A549 (cell line): Measurements from ENCODE around the gene JAKMIP2.

Experiments
- MAX ChIP-seq: IDR thresholded peaks from 2 replicates; pipeline ENCODE4 v1.6.1; 2012
- MAZ ChIP-seq: fragments of 150-350 bp; IDR thresholded peaks from 2 replicates; pipeline ENCODE4 v1.6.1; 2014; ENCODE audit warnings: antibody characterized with exemption, low read depth, low read length, borderline replicate concordance
- PBX3 ChIP-seq: IDR thresholded peaks from 2 replicates; pipeline ENCODE4 v1.6.1; 2012
- TF ChIP-seq, protein P1 (sequence below): fragments of >200 bp; sonication (Bioruptor Twin); formaldehyde crosslinking; IDR thresholded peaks from 3 replicates; pipeline ENCODE4 v1.5.1; 2016

- TF ChIP-seq, protein P1, sequence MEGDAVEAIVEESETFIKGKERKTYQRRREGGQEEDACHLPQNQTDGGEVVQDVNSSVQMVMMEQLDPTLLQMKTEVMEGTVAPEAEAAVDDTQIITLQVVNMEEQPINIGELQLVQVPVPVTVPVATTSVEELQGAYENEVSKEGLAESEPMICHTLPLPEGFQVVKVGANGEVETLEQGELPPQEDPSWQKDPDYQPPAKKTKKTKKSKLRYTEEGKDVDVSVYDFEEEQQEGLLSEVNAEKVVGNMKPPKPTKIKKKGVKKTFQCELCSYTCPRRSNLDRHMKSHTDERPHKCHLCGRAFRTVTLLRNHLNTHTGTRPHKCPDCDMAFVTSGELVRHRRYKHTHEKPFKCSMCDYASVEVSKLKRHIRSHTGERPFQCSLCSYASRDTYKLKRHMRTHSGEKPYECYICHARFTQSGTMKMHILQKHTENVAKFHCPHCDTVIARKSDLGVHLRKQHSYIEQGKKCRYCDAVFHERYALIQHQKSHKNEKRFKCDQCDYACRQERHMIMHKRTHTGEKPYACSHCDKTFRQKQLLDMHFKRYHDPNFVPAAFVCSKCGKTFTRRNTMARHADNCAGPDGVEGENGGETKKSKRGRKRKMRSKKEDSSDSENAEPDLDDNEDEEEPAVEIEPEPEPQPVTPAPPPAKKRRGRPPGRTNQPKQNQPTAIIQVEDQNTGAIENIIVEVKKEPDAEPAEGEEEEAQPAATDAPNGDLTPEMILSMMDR = no peak
- no peak for TF ChIP-seq MAX
- TF ChIP-seq PBX3 = no peak
- no peak for TF ChIP-seq MAZ
Observed at GRCh38 chr5:147732291-147732883, 50.1 kb downstream of the JAKMIP2 start.
